ENCODE data around the gene CBX2.

Gene CBX2

GRCh38 chr17:79811868-79812352 is 34.0 kb downstream of the CBX2 start:
- DNase-seq (ENCODE audit: low read depth, low spot score) = no peak

GRCh38 chr17:79812353-79813258 is 34.7 kb downstream of the CBX2 start:
- DNase-seq (ENCODE audit: low read depth, low spot score) = no peak

GRCh38 chr17:79813297-79814126 is 35.6 kb downstream of the CBX2 start:
- no peak for DNase-seq (ENCODE audit: low read depth, low spot score)

- no peak for DNase-seq (ENCODE audit: low read depth, low spot score)
These were observed 36.4 kb downstream of the CBX2 start for GRCh38 chr17:79814127-79814973.

DNA sequence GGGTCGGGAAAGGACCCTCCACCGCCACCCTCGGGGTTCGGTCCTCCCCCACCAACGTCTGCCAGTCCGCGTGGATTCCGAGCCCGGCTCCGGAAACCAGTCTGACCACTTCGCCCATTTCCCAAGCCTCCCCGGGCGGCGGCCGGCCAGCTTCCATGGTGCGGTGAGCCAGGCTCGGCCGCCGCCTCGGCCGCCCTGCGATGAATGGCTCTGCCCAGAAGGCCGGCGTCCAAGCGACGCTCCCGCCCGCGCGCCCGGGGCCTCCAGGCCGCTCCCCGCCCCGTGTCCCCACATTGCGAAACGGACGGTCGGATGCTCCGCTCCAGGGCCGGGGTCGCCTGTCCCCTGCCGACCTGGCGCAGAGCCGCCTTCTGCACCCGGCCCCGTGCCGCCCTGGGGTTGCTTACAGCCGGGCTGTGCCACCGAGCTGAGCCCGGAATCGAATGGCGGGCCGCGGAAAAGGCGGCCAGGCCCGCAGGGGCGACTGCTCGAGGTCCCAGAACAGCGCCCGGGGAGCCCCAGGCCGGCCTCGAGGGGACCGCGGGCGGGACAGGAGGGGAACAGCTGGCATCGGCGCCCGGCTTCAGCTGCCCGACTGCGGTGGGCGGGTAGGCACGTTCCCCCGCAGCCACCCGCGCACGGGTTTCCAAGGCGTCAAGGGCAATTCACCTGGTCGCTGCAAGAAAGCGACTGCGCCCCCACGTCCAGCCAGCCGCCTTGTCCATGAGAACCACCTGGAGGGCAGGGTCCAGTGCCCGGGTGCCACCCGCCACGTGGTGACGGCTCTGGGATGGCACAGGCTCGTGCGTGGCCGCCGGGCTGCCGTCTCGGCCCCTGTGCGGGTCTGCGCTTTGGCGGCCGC is 37.3 kb downstream of the CBX2 start:
- no peak for DNase-seq (ENCODE audit: low read depth, low spot score)

GRCh38 chr17:79815836-79816461 is 38.0 kb downstream of the CBX2 start:
- no peak for DNase-seq (ENCODE audit: low read depth, low spot score)

GRCh38 chr17:79818026-79818758 is 40.2 kb downstream of the CBX2 start:
- DNase-seq (ENCODE audit: low read depth, low spot score) = no peak

GRCh38 chr17:79819085-79819484 is 41.1 kb downstream of the CBX2 start:
- DNase-seq (ENCODE audit: low read depth, low spot score) = no peak

GRCh38 chr17:79819534-79820276 is 41.8 kb downstream of the CBX2 start:
- no peak for DNase-seq (ENCODE audit: low read depth, low spot score)

- no peak for DNase-seq (ENCODE audit: low read depth, low spot score)
These were observed 43.0 kb downstream of the CBX2 start for GRCh38 chr17:79820959-79821330.

DNA sequence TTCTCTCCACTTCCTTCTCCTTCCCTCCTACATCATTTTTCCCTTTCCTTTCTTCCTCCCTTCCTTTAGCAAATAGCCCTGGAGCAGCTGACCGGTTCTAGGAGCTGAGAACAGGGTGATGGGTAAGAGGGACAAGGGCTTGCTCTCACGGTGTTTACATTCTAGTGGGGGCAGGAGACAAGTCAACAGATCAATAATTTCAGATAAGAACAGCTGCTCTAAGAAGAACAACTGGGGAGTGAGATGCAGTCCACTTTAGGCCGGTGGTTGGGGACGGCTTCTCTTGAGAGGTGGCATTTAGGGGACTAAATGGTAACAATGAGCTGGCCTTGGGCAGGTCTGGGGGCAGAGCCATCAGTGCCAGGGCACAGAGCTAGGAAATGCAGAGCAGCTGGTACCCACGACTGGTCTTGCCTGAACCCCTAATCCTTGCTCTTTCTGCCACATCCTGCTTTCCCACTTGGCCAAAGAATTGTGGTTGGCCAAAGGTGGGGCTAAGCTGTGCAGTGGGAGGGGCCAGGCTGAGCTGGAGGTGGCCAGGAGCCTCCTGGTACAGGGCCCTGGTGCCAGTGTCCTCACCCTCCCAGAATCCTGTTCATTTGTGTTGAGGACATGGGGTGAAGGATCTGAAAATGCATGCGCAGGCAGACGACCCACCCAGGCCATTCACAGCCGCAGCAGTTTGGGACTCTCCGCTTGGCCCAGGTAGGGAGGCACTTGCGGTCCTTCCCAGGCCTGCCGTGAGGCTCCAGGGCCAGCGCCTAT is 43.6 kb downstream of the CBX2 start:
- DNase-seq (ENCODE audit: low read depth, low spot score) = no peak

DNA sequence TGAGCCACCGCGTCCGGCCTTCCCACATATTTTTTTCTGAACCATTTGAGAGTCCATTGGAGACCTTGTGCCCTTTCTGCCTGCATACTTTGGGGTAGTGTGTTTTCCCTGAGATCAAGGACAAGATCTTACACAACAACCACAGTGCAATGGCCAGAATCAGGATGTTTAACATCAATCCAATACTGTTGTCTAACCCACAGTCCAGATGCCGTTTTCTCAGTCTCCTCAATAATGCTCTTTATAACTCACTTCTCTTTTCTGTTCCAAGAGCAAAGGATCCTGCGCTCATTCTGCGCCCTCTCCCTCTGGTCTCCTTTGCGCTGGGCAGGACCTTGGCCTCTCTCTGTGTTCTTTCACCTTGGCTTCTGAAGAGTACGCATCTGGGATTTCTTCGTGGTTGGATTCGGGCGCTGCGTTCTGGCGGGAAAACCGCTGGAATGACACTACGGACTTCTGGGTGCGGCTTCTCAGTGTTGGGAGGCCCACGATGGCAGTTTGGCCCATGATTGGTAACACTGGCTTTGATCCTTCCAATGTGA is 44.7 kb downstream of the CBX2 start:
- DNase-seq (ENCODE audit: low read depth, low spot score) = no peak

DNA sequence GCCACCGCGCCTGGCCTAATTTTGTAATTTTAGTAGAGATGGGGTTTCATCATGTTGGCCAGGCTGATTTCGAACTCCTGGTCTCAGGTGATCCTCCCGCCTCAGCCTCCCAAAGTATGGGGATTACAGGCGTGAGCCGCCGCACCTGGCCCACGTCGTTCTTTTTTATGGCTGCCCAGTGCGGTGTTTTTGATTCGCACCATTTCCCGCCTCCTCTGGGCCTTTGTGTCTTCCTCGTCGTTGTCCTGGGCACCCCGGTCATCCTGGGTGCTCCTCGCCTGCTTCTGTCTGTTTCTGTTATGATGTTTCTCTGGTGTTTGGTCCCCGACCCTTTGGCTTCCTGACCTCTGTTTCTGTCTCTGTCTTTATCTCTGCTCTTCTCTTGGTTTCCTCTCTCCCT is 46.3 kb downstream of the CBX2 start:
- DNase-seq (ENCODE audit: low read depth, low spot score) = no peak

GRCh38 chr17:79824893-79825579 is 47.1 kb downstream of the CBX2 start:
- DNase-seq (ENCODE audit: low read depth, low spot score) = no peak

- no peak for DNase-seq (ENCODE audit: low read depth, low spot score)
These were observed 47.6 kb downstream of the CBX2 start for GRCh38 chr17:79825580-79825921.

DNA sequence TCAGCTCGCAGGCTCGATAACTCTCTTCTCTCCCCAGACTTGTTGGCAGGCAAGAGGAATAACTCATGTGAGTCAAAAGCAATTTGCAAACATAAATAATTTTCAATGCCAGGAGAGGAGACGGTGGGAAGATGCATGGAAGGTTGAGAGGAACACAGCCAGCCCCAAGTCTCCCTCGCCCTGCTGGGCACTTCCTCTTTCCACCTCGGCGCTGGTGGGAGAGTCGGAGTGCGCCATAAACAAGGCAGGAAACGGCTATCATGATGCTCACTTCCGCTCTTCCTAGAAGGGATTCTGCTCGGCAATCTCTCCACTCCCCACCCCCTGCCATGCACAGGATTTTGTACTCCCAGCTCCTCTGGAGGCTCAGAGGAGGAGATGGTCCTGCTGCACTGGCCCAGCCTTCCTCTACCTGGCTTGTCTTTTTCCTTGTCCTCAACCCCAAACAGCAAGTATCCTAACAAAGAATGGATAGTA is 48.3 kb downstream of the CBX2 start:
- no peak for DNase-seq (ENCODE audit: low read depth, low spot score)
